MG63 (cell line): ENCODE data around the gene LAMB3. TPM values are rescaled to one million over a fixed set of nuclear protein-coding genes. Genes with fewer than 3 reads are reported as not detected.

Source experiments
- DNase-seq: peaks from one replicate; pipeline ENCODE4 v3.0.0-alpha.2; 2020
- H3K27me3 ChIP-seq: fragments of 250-450 bp; sonication (Bioruptor Pico); 2 replicates; pipeline ENCODE4 v1.5.1; 2020; ENCODE audit warnings: mild to moderate bottlenecking, moderate library complexity
- H3K36me3 ChIP-seq: fragments of 250-450 bp; sonication (Bioruptor Pico); 2 replicates; pipeline ENCODE4 v1.5.1; 2020; ENCODE audit warnings: mild to moderate bottlenecking, moderate library complexity
- H3K4me3 ChIP-seq: fragments of 250-450 bp; sonication (Bioruptor Pico); 2 replicates; pipeline ENCODE4 v1.5.1; 2020; ENCODE audit warnings: mild to moderate bottlenecking, moderate library complexity
- H3K9me3 ChIP-seq: fragments of 250-450 bp; sonication (Bioruptor Pico); 2 replicates; pipeline ENCODE4 v1.5.1; 2020; ENCODE audit warnings: mild to moderate bottlenecking, moderate library complexity
- total RNA-seq: library from RNA; depleted of rRNA; stranded (reverse); fragments of >200 nt; shearing (Covaris generic); gene quantifications from 2 replicates; pipeline ENCODE4 v1.2.3, GENCODE V29; 2014; ENCODE audit warnings: low replicate concordance

LAMB3 gene
- total RNA-seq, 1 experiment from 2014 or later = 4.7 TPM

GRCh38 chr1:209627027-209627731 is 25.0 kb downstream of the LAMB3 start:
- no peak for DNase-seq
- no peak overlapping the region for H3K4me3 ChIP-seq
- H3K27me3 ChIP-seq = no peaks in the 10 kb centered on the region
- H3K9me3 ChIP-seq = no peaks in the 10 kb centered on the region
- no peaks in the 10 kb centered on the region for H3K36me3 ChIP-seq

GRCh38 chr1:209626346-209627026 is 25.7 kb downstream of the LAMB3 start:
- Histone ChIP-seq H3K4me3 (no peak overlapping the region), H3K9me3 (no peaks in the 10 kb centered on the region), H3K36me3 (no peaks in the 10 kb centered on the region), H3K27me3 (no peaks in the 10 kb centered on the region)
- DNase-seq = no peak

- H3K27me3 ChIP-seq = no peaks in the 10 kb centered on the region
- no peaks in the 10 kb centered on the region for H3K36me3 ChIP-seq
- no peak overlapping the region for H3K4me3 ChIP-seq
- no peaks in the 10 kb centered on the region for H3K9me3 ChIP-seq
- no peak for DNase-seq
These were observed 26.4 kb downstream of the LAMB3 start for GRCh38 chr1:209625791-209626285.

- H3K9me3 ChIP-seq = no peaks in the 10 kb centered on the region
- no peaks in the 10 kb centered on the region for H3K36me3 ChIP-seq
- no peak overlapping the region for H3K4me3 ChIP-seq
- no peaks in the 10 kb centered on the region for H3K27me3 ChIP-seq
- peak; percentile 34 for DNase-seq
These were observed 27.4 kb downstream of the LAMB3 start for GRCh38 chr1:209624558-209625549.

GRCh38 chr1:209622841-209623829 is 29.1 kb downstream of the LAMB3 start:
- Histone ChIP-seq H3K36me3 (no peaks in the 10 kb centered on the region), H3K27me3 (no peaks in the 10 kb centered on the region), H3K9me3 (no peaks in the 10 kb centered on the region), H3K4me3 (no peak overlapping the region)
- no peak for DNase-seq

- Histone ChIP-seq H3K4me3 (no peak overlapping the region), H3K27me3 (no peaks in the 10 kb centered on the region), H3K36me3 (no peaks in the 10 kb centered on the region), H3K9me3 (no peaks in the 10 kb centered on the region)
- DNase-seq = no peak
These were observed 30.2 kb downstream of the LAMB3 start for GRCh38 chr1:209621741-209622655.

GRCh38 chr1:209621286-209621685 is 30.9 kb downstream of the LAMB3 start:
- DNase-seq = no peak
- Histone ChIP-seq H3K36me3 (no peaks in the 10 kb centered on the region), H3K9me3 (no peaks in the 10 kb centered on the region), H3K4me3 (no peak overlapping the region), H3K27me3 (no peaks in the 10 kb centered on the region)

- Histone ChIP-seq H3K36me3 (no peaks in the 10 kb centered on the region), H3K4me3 (no peak overlapping the region), H3K27me3 (no peaks in the 10 kb centered on the region), H3K9me3 (no peaks in the 10 kb centered on the region)
- DNase-seq = no peak
These were observed 31.7 kb downstream of the LAMB3 start for GRCh38 chr1:209620487-209620884.

- DNase-seq = no peak
- H3K36me3 ChIP-seq = no peaks in the 10 kb centered on the region
- H3K9me3 ChIP-seq = no peaks in the 10 kb centered on the region
- no peak overlapping the region for H3K4me3 ChIP-seq
- no peaks in the 10 kb centered on the region for H3K27me3 ChIP-seq
These were observed 32.3 kb downstream of the LAMB3 start for GRCh38 chr1:209619696-209620486.

GRCh38 chr1:209618756-209619420 is 33.3 kb downstream of the LAMB3 start:
- H3K27me3 ChIP-seq = no peaks in the 10 kb centered on the region
- peak; percentile 80 for DNase-seq
- H3K9me3 ChIP-seq = no peaks in the 10 kb centered on the region
- H3K4me3 ChIP-seq = no peak overlapping the region
- H3K36me3 ChIP-seq = no peaks in the 10 kb centered on the region

GRCh38 chr1:209618291-209618690 is 33.9 kb downstream of the LAMB3 start:
- H3K36me3 ChIP-seq = no peaks in the 10 kb centered on the region
- H3K4me3 ChIP-seq = no peak overlapping the region
- no peaks in the 10 kb centered on the region for H3K9me3 ChIP-seq
- no peaks in the 10 kb centered on the region for H3K27me3 ChIP-seq
- DNase-seq = no peak

- H3K4me3 ChIP-seq = no peak overlapping the region
- H3K9me3 ChIP-seq = no peaks in the 10 kb centered on the region
- DNase-seq = no peak
- no peaks in the 10 kb centered on the region for H3K27me3 ChIP-seq
- H3K36me3 ChIP-seq = no peaks in the 10 kb centered on the region
These were observed 34.5 kb downstream of the LAMB3 start for GRCh38 chr1:209617755-209618154.

GRCh38 chr1:209617047-209617673 is 35.1 kb downstream of the LAMB3 start:
- H3K36me3 ChIP-seq = no peaks in the 10 kb centered on the region
- no peaks in the 10 kb centered on the region for H3K9me3 ChIP-seq
- no peaks in the 10 kb centered on the region for H3K27me3 ChIP-seq
- no peak for DNase-seq
- no peak overlapping the region for H3K4me3 ChIP-seq
